NCI-H524 (cell line): Measurements from ENCODE around the gene SPIC.
"Not testable (repeated sequence)": the region's sequence is repeated elsewhere in the genome, so short reads cannot be mapped to it uniquely, and the experiment has no call there.

Source experiments
- DNase-seq, 2 experiments: peaks; one replicate each; lab custom pipeline; 2025; lab: John Stamatoyannopoulos, UW

Gene SPIC

GRCh38 chr12:101474711-101475386 is at the start of gene SPIC:
Gene SPIC, plus strand, starts transcription at chr12:101475336. Its CDS starts 1,569 bp downstream, at chr12:101476905.
- DNase-seq: no peak

- no peak for DNase-seq
These were observed 44.7 kb upstream of the SPIC start for GRCh38 chr12:101430456-101430855.

GRCh38 chr12:101436136-101436535 is 39.0 kb upstream of the SPIC start:
- no peak for DNase-seq

- DNase-seq: no peak
These were observed 35.9 kb upstream of the SPIC start for GRCh38 chr12:101439236-101439635.

GRCh38 chr12:101441461-101442224 is 33.5 kb upstream of the SPIC start:
- DNase-seq: no peak

- no peak for DNase-seq
These were observed 19.5 kb upstream of the SPIC start for GRCh38 chr12:101455685-101456084.

GRCh38 chr12:101459642-101460346 is 15.3 kb upstream of the SPIC start:
- DNase-seq: no peak

GRCh38 chr12:101468948-101469347 is 6.2 kb upstream of the SPIC start:
- DNase-seq: no peak

- DNase-seq: no peak
These were observed 4.2 kb upstream of the SPIC start for GRCh38 chr12:101470939-101471338.

GRCh38 chr12:101471878-101472277 is 3.3 kb upstream of the SPIC start:
- DNase-seq: not testable (repeated sequence)

GRCh38 chr12:101474248-101474647 is 888 bp upstream of the SPIC start:
- DNase-seq: no peak

- DNase-seq: no peak
These were observed 692 bp downstream of the SPIC start for GRCh38 chr12:101475751-101476305.

GRCh38 chr12:101480849-101481248 is 5.7 kb downstream of the SPIC start:
- DNase-seq: no peak

- DNase-seq: no peak
These were observed 9.9 kb downstream of the SPIC start for GRCh38 chr12:101485021-101485420.

GRCh38 chr12:101488469-101488868 is 13.3 kb downstream of the SPIC start:
- no peak for DNase-seq

- peak; percentile 3 to 54 for DNase-seq
These were observed 15.3 kb downstream of the SPIC start for GRCh38 chr12:101490286-101490920.

GRCh38 chr12:101491329-101491728 is 16.2 kb downstream of the SPIC start:
- DNase-seq: no peak

- peak in 1 of 2 experiments; percentile 52 for DNase-seq
These were observed 18.4 kb downstream of the SPIC start for GRCh38 chr12:101493556-101493955.

GRCh38 chr12:101498252-101498651 is 23.1 kb downstream of the SPIC start:
- no peak for DNase-seq

GRCh38 chr12:101501410-101501995 is 26.4 kb downstream of the SPIC start:
- DNase-seq: no peak

GRCh38 chr12:101521136-101521535 is 46.0 kb downstream of the SPIC start:
- DNase-seq: peak in 1 of 2 experiments; percentile 1

GRCh38 chr12:101527682-101528081 is 52.5 kb downstream of the SPIC start:
- DNase-seq: no peak
